Caco-2 (cell line): Measurements from ENCODE around the gene NXNL1. TPM values are rescaled to one million over a fixed set of nuclear protein-coding genes. Genes with fewer than 3 reads are reported as not detected.

Experiments used
- BruUV-seq: library from RNA; stranded (reverse); fragments of 400-500 nt; replicated peaks from 2 replicates; lab custom pipeline; 2021; lab: Mats Ljungman, UMichigan
- CTCF ChIA-PET: fragments of 300-600 bp; sonication (Branson Sonifier 250); formaldehyde crosslinking; loops from one replicate; lab custom pipeline; 2022; ENCODE audit warnings: antibody characterized with exemption; lab: Charles Lee
- POLR2A ChIA-PET: fragments of 300-600 bp; sonication (Branson Sonifier 250); formaldehyde crosslinking; loops from one replicate; lab custom pipeline; 2022; ENCODE audit warnings: antibody characterized with exemption; lab: Charles Lee
- DNase-seq, 2 experiments: peaks; one replicate each; pipeline versions ENCODE4 v3.0.0 to v3.0.0-alpha.2; 2020 to 2022
- H3K27me3 ChIP-seq: replicated peaks from 2 replicates; pipeline ENCODE4 v1.6.0; 2011; ENCODE audit warnings: low read length; ENCODE audit not compliant: control insufficient read depth, insufficient read depth
- H3K36me3 ChIP-seq: 2 replicates; pipeline ENCODE4 v1.5.1; 2011; ENCODE audit warnings: low read length; ENCODE audit not compliant: control insufficient read depth, insufficient read depth
- H3K4me1 ChIP-seq: fragments of 250-450 bp; sonication (Bioruptor Pico); 2 replicates; pipeline ENCODE4 v1.5.1; 2020; ENCODE audit warnings: mild to moderate bottlenecking
- H3K4me3 ChIP-seq: 2 replicates; pipeline ENCODE4 v1.5.1; 2011; ENCODE audit warnings: low read depth, mild to moderate bottlenecking, control low read depth, low read length
- H3K9me3 ChIP-seq: fragments of 250-450 bp; sonication (Bioruptor Pico); 2 replicates; pipeline ENCODE4 v1.5.1; 2020; ENCODE audit warnings: mild to moderate bottlenecking, moderate library complexity
- H3K27ac Mint-ChIP-seq: one replicate; pipeline ENCODE4 v1.8.0; 2022; ENCODE audit warnings: mixed read lengths; ENCODE audit not compliant: unreplicated experiment
- H3K27me3 Mint-ChIP-seq: one replicate; pipeline ENCODE4 v1.8.0; 2022; ENCODE audit warnings: mixed read lengths; ENCODE audit not compliant: insufficient read depth, unreplicated experiment
- H3K36me3 Mint-ChIP-seq: one replicate; pipeline ENCODE4 v1.8.0; 2022; ENCODE audit warnings: mild to moderate bottlenecking, mixed read lengths; ENCODE audit not compliant: insufficient read depth, unreplicated experiment
- H3K4me1 Mint-ChIP-seq: one replicate; pipeline ENCODE4 v1.8.0; 2022; ENCODE audit warnings: low read depth, mixed read lengths; ENCODE audit not compliant: unreplicated experiment
- H3K4me3 Mint-ChIP-seq: one replicate; pipeline ENCODE4 v1.8.0; 2022; ENCODE audit warnings: mild to moderate bottlenecking, moderate library complexity, mixed read lengths; ENCODE audit not compliant: unreplicated experiment
- H3K9me3 Mint-ChIP-seq: one replicate; pipeline ENCODE4 v1.8.0; 2022; ENCODE audit warnings: mixed read lengths; ENCODE audit not compliant: unreplicated experiment
- intact Hi-C: fragments of 100-400 bp; cut with micrococcal nuclease; formaldehyde crosslinking; loops from one replicate; pipeline ENCODE4 v1.10.0; 2022; ENCODE audit not compliant: unreplicated experiment
- total RNA-seq: library from RNA; stranded (reverse); gene quantifications from 2 replicates; pipeline ENCODE4 v1.2.3, GENCODE V29; 2022
- TF ChIP-seq, protein P1 (sequence below), 2 experiments: fragments of 200-600 bp in 1 of 2; IDR thresholded peaks; 1 replicate in 1 of 2; 2 replicates in 1 of 2; pipeline versions ENCODE4 v1.5.1 to v1.8.0; 2011 to 2022; ENCODE audit warnings: antibody characterized with exemption in 1 of 2, control low read depth in 1 of 2, inconsistent platforms in 1 of 2, low read depth in 1 of 2, low read length in 1 of 2, mild to moderate bottlenecking in 1 of 2, moderate library complexity in 1 of 2; ENCODE audit not compliant: insufficient read depth in 1 of 2, severe bottlenecking in 1 of 2, unreplicated experiment in 1 of 2

Gene NXNL1
- total RNA-seq, 1 experiment from 2014 or later = not detected

DNA sequence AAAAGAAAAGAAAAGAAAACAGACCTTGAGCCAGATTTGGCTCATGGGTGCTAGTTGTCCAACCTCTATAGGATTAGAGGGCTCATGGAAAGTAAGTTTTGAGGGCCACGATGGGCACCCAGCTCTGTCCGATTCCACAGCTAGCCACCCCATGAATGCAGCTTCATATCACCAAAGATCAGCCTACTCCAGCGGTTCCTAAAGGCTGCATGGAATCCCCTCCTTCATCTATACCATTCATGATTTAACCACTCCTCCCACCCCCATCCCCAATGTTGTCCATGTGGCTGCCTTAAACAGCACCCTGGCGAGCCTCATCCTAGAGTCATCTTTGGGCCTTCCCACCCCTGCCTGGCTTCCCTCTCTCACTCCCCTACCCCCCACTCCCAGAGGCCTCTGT is 38.8 kb downstream of the NXNL1 start:
- Histone ChIP-seq H3K9me3 (no peaks in the 10 kb centered on the region), H3K4me3 (no peak overlapping the region), H3K27me3 (no peaks in the 10 kb centered on the region), H3K36me3 (no peaks in the 10 kb centered on the region), H3K4me1 (peaks cover 8% of the 10 kb centered on the region; the same call in 1 of the 2 replicates)
- TF ChIP-seq, protein P1, sequence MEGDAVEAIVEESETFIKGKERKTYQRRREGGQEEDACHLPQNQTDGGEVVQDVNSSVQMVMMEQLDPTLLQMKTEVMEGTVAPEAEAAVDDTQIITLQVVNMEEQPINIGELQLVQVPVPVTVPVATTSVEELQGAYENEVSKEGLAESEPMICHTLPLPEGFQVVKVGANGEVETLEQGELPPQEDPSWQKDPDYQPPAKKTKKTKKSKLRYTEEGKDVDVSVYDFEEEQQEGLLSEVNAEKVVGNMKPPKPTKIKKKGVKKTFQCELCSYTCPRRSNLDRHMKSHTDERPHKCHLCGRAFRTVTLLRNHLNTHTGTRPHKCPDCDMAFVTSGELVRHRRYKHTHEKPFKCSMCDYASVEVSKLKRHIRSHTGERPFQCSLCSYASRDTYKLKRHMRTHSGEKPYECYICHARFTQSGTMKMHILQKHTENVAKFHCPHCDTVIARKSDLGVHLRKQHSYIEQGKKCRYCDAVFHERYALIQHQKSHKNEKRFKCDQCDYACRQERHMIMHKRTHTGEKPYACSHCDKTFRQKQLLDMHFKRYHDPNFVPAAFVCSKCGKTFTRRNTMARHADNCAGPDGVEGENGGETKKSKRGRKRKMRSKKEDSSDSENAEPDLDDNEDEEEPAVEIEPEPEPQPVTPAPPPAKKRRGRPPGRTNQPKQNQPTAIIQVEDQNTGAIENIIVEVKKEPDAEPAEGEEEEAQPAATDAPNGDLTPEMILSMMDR (IDR thresholded peaks at IDR 0.05; ENCODE audit: insufficient read depth in 1 of 2, low read depth in 1 of 2, low read length in 1 of 2, severe bottlenecking in 1 of 2, unreplicated experiment in 1 of 2) = no peak
- Mint-ChIP-seq H3K9me3 (no peaks in the 10 kb centered on the region), H3K27me3 (no peaks in the 10 kb centered on the region), H3K4me1 (peaks cover 6% of the 10 kb centered on the region), H3K27ac (no peak overlapping the region), H3K4me3 (no peak overlapping the region), H3K36me3 (peaks cover 14% of the 10 kb centered on the region)
- no TSS peak for BruUV-seq
- intact Hi-C loops = no loop called here
- ChIA-PET POLR2A (no interaction called here), CTCF (interaction anchor here (0.7 kb wide), 1 partner anchor 247 kb away, joined by 3 read pairs; no protein-coding TSS in a partner anchor)
- DNase-seq = no peak

DNA sequence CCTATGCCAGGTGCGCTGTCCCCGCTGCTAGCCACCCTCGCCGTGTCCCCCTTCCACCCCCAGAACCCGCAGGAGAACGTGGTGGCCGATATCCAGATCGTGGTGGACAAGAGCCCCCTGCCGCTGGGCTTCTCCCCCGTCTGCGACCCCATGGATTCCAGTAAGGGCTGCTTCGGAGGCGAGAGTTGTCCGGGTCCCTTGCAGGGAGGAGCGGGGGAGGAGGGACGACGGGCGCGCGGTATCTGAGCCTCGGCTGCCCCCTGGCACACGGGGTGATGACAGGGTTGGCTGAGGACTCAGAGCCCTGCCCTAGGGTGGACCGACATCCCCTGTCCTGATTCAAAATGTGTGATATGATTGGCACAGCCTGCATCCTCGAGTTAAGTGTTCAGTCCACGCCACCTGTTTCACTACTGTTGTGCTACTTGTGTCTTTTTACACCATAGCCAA is 40.2 kb downstream of the NXNL1 start:
- H3K4me1 ChIP-seq = peaks cover 8% of the 10 kb centered on the region; the same call in 1 of the 2 replicates
- Mint-ChIP-seq H3K9me3 (no peaks in the 10 kb centered on the region), H3K27ac (peak overlapping the region; percentile 19), H3K36me3 (peaks cover 14% of the 10 kb centered on the region), H3K4me1 (peaks cover 6% of the 10 kb centered on the region), H3K27me3 (no peaks in the 10 kb centered on the region), H3K4me3 (peak overlapping the region; percentile 85)
- no peaks in the 10 kb centered on the region for H3K27me3 ChIP-seq
- CTCF ChIA-PET = no interaction called here
- DNase-seq = peak in 1 of 2 experiments; percentile 24
- H3K36me3 ChIP-seq = no peaks in the 10 kb centered on the region
- TF ChIP-seq, protein P1 (IDR thresholded peaks at IDR 0.05; ENCODE audit: insufficient read depth in 1 of 2, low read depth in 1 of 2, low read length in 1 of 2, severe bottlenecking in 1 of 2, unreplicated experiment in 1 of 2) = no peak
- peak overlapping the region; percentile 85 for H3K4me3 ChIP-seq
- POLR2A ChIA-PET = no interaction called here
- H3K9me3 ChIP-seq = no peaks in the 10 kb centered on the region
- BruUV-seq = TSS peak; percentile 18
- intact Hi-C loops = no loop called here

DNA sequence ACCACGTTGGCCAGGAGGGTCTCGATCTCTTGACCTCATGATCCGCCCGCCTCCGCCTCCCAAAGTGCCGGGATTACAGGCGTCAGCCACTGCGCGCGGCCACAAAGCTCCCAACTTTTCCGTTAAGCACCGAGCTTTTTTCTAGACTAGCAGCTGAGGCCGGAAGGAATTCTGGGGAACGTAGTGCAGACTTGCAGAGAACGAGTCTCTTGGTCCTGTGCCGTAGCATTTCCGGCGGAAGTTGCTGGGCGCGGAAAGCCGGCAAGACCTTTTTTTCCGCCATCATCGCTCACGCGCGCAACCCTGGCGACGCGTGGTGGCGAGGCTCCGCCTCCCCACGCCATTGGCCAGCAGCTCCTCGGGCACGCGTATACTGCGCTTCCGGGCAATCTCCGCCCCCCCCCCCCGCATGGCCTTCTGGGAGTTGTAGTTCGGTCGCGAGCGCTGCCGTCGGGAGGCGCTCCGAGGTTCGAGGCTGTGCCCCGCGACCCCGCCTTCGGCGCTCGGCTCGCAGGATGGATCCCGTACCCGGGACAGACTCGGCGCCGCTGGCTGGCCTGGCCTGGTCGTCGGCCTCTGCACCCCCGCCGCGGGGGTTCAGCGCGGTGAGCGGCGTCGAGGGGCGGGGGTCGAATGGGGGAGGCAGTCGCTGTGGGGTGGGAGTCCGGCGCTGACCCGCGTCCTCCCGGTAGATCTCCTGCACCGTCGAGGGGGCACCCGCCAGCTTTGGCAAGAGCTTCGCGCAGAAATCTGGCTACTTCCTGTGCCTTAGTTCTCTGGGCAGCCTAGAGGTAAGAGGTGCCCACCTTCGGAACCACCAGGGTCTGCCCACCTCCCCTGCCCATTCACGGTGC is 40.9 kb downstream of the NXNL1 start, which contains the start of gene MVB12A:
MVB12A (plus strand) TSS at position 427 of the 854 bp plus-strand sequence; CDS start at position 516, 89 bp downstream.
- intact Hi-C loops = no loop called here
- Histone ChIP-seq H3K4me1 (peaks cover 8% of the 10 kb centered on the region; the same call in 1 of the 2 replicates), H3K9me3 (no peaks in the 10 kb centered on the region), H3K4me3 (peak within 1 kb of the TSS; percentile 85), H3K36me3 (no peaks in the 10 kb centered on the region), H3K27me3 (no peaks in the 10 kb centered on the region)
- TF ChIP-seq, protein P1 (IDR thresholded peaks at IDR 0.05; ENCODE audit: insufficient read depth in 1 of 2, low read depth in 1 of 2, low read length in 1 of 2, severe bottlenecking in 1 of 2, unreplicated experiment in 1 of 2) = no peak
- peak within 1 kb of the TSS; percentile 89 for H3K27ac Mint-ChIP-seq
- peaks cover 11% of the 10 kb centered on the region for H3K4me1 Mint-ChIP-seq
- peak; percentile 95 to 97 for DNase-seq
- no peaks in the 10 kb centered on the region for H3K9me3 Mint-ChIP-seq
- BruUV-seq = no TSS peak
- ChIA-PET POLR2A (interaction anchor here (0.5 to 1.5 kb wide), 7 partner anchors 11 to 873 kb away, joined by 3 to 15 read pairs (median 5); partner anchors contain the start of genes BST2, DDA1, JUND and RPL18A), CTCF (interaction anchor here (0.6 to 1.4 kb wide), 8 partner anchors 10 to 347 kb away, joined by 3 to 6 read pairs (median 4); partner anchors contain the start of genes BST2 and DDA1)
- no peaks in the 10 kb centered on the region for H3K27me3 Mint-ChIP-seq
- peak within 1 kb of the TSS; percentile 85 for H3K4me3 Mint-ChIP-seq
- peaks cover 14% of the 10 kb centered on the region for H3K36me3 Mint-ChIP-seq
